HG02852 (cell line): ENCODE data around the gene C19orf81.

ENCODE experiments used
- ATAC-seq: cut with Tn5 transposase; IDR thresholded peaks from one replicate; pipeline ENCODE4 v1.9.1; 2021; ENCODE audit warnings: mild to moderate bottlenecking, moderate library complexity; ENCODE audit not compliant: unreplicated experiment

Gene C19orf81

GRCh38 chr19:50629194-50629593, 20.1 kb upstream of the C19orf81 start:
- ATAC-seq: no peak

- ATAC-seq: no peak
These were observed 19.4 kb upstream of the C19orf81 start for GRCh38 chr19:50629801-50630200.

GRCh38 chr19:50632151-50632835, 17.0 kb upstream of the C19orf81 start:
- no peak for ATAC-seq

GRCh38 chr19:50633359-50633758, 15.9 kb upstream of the C19orf81 start:
- no peak for ATAC-seq

GRCh38 chr19:50633973-50634372, 15.3 kb upstream of the C19orf81 start:
- no peak for ATAC-seq

GRCh38 chr19:50636317-50637085, 12.7 kb upstream of the C19orf81 start:
- ATAC-seq: no peak

- ATAC-seq: no peak
These were observed 10.6 kb upstream of the C19orf81 start for GRCh38 chr19:50638600-50638999.

GRCh38 chr19:50639121-50640112, 9.8 kb upstream of the C19orf81 start, which contains the start of gene SYT3:
SYT3 (minus strand) TSS chr19:50639881; CDS start chr19:50637411, 2,470 bp downstream.
- ATAC-seq: no peak

GRCh38 chr19:50640368-50640767, 8.9 kb upstream of the C19orf81 start:
- no peak for ATAC-seq

- no peak for ATAC-seq
These were observed 4.8 kb upstream of the C19orf81 start for GRCh38 chr19:50644315-50644915.

- no peak for ATAC-seq
These were observed 4.1 kb upstream of the C19orf81 start for GRCh38 chr19:50645107-50645506.

GRCh38 chr19:50646074-50646807, 3.0 kb upstream of the C19orf81 start:
- ATAC-seq: no peak

GRCh38 chr19:50647879-50648615, 1.2 kb upstream of the C19orf81 start:
- ATAC-seq: no peak

- ATAC-seq: no peak
These were observed 586 bp upstream of the C19orf81 start for GRCh38 chr19:50648659-50649058.

GRCh38 chr19:50651174-50651573, 1.9 kb downstream of the C19orf81 start:
- ATAC-seq: no peak

GRCh38 chr19:50652722-50653121, 3.5 kb downstream of the C19orf81 start:
- ATAC-seq: no peak

- no peak for ATAC-seq
These were observed 5.6 kb downstream of the C19orf81 start for GRCh38 chr19:50654882-50655281.

- no peak for ATAC-seq
These were observed 8.0 kb downstream of the C19orf81 start for GRCh38 chr19:50657222-50657669.
